Fibroblast of lung (primary cell): ENCODE data around the gene DHDH. TPM values are rescaled to one million over a fixed set of nuclear protein-coding genes. Genes with fewer than 3 reads are reported as not detected.
A peak's percentile ranks its signal among the peaks of the same experiment; 100 is the strongest.

Source experiments
- DNase-seq, 2 donors: peaks; one replicate each; pipeline versions ENCODE4 v3.0.0 to v3.0.0-alpha.2; 2010; ENCODE audit warnings: low read depth in 2 of 2
- H2AFZ ChIP-seq: 2 replicates; pipeline ENCODE4 v1.5.1; 2012; ENCODE audit warnings: low read length, control low read depth, inconsistent platforms
- H3K27ac ChIP-seq: 2 replicates; pipeline ENCODE4 v1.5.1; 2011; ENCODE audit warnings: low read length, control low read depth; ENCODE audit not compliant: insufficient read depth
- H3K27me3 ChIP-seq: 2 replicates; pipeline ENCODE4 v1.5.1; 2011; ENCODE audit warnings: mild to moderate bottlenecking, low read length; ENCODE audit not compliant: control insufficient read depth, insufficient read depth
- H3K36me3 ChIP-seq: 2 replicates; pipeline ENCODE4 v1.5.1; 2011; ENCODE audit warnings: low read length; ENCODE audit not compliant: control insufficient read depth, insufficient read depth
- H3K4me1 ChIP-seq: 2 replicates; pipeline ENCODE4 v1.5.1; 2011; ENCODE audit warnings: low read length; ENCODE audit not compliant: control insufficient read depth, insufficient read depth; ENCODE audit errors: extremely low read depth
- H3K4me2 ChIP-seq: 2 replicates; pipeline ENCODE4 v1.5.1; 2011; ENCODE audit warnings: low read length, control low read depth; ENCODE audit not compliant: insufficient read depth; ENCODE audit errors: extremely low read depth
- H3K4me3 ChIP-seq, 4 experiments: fragments of 200-600 bp in 1 of 4; sonication (generic) in 1 of 4; replicated peaks in 1 of 4; 2 replicates each; pipeline ENCODE4 v1.5.1; 2011 to 2016; ENCODE audit warnings: low read length in 4 of 4, low read depth in 3 of 4, mild to moderate bottlenecking in 3 of 4, control low read depth in 2 of 4, inconsistent platforms in 1 of 4, mixed read lengths in 1 of 4; ENCODE audit not compliant: insufficient read depth in 1 of 4; ENCODE audit errors: control extremely low read depth in 1 of 4
- H3K79me2 ChIP-seq: 2 replicates; pipeline ENCODE4 v1.5.1; 2012; ENCODE audit warnings: mild to moderate bottlenecking, low read length, inconsistent platforms; ENCODE audit not compliant: control insufficient read depth, insufficient read depth
- H3K9ac ChIP-seq: 2 replicates; pipeline ENCODE4 v1.5.1; 2011; ENCODE audit warnings: mild to moderate bottlenecking, low read length, control low read depth; ENCODE audit not compliant: insufficient read depth
- H3K9me3 ChIP-seq: 2 replicates; pipeline ENCODE4 v1.5.1; 2012; ENCODE audit warnings: low read depth, low read length; ENCODE audit not compliant: control insufficient read depth, insufficient read depth
- H4K20me1 ChIP-seq: 2 replicates; pipeline ENCODE4 v1.5.1; 2011; ENCODE audit warnings: low read length; ENCODE audit not compliant: control insufficient read depth, insufficient read depth; ENCODE audit errors: extremely low read depth
- CTCF ChIP-seq, 2 donors: IDR thresholded peaks in 1 of 2; conservative IDR thresholded peaks in 1 of 2; 1 replicate in 1 of 2; 2 replicates in 1 of 2; pipeline ENCODE4 v1.5.1; 2011 to 2012; ENCODE audit warnings: low read length in 2 of 2, control low read depth in 1 of 2, inconsistent platforms in 1 of 2, low read depth in 1 of 2, mild to moderate bottlenecking in 1 of 2
- EZH2 ChIP-seq: IDR thresholded peaks from 2 replicates; pipeline ENCODE4 v1.5.1; 2012; ENCODE audit warnings: low read length, control low read depth, mild to moderate bottlenecking; ENCODE audit errors: missing control alignments
- polyA plus RNA-seq, 2 donors: library from polyadenylated mRNA; depleted of rRNA in 1 of 2; stranded (reverse) in 1 of 2; unstranded in 1 of 2; fragments of >200 nt; gene quantifications; 2 replicates each; pipeline ENCODE4 v1.2.1, GENCODE V29; 2011 to 2012; ENCODE audit warnings: missing spikeins in 1 of 2
- total RNA-seq: library from RNA; depleted of rRNA; stranded (reverse); fragments of >200 nt; gene quantifications from 2 replicates; pipeline ENCODE4 v1.2.1, GENCODE V29; 2014

The DHDH gene
- total and polyA plus RNA-seq, 2 donors (not counting 1 experiment from before 2014, with no cell fraction given): 0.08 to 0.17 TPM

GRCh38 chr19:48966541-48967345 is 33.2 kb downstream of the DHDH start:
- H2AFZ ChIP-seq: no peak overlapping the region
- no peaks in the 10 kb centered on the region for H3K27me3 ChIP-seq
- TF ChIP-seq CTCF (conservative IDR thresholded peaks at IDR 0.05 in 1 of 2, IDR thresholded peaks at IDR 0.05 in 1 of 2; ENCODE audit: low read depth in 1 of 2, low read length in 2 of 2): no peak
- TF ChIP-seq EZH2: no peak
- H4K20me1 ChIP-seq: peaks cover 6% of the 10 kb centered on the region
- no peaks in the 10 kb centered on the region for H3K9me3 ChIP-seq
- peak overlapping the region; percentile 85 for H3K4me2 ChIP-seq
- DNase-seq: no peak
- peaks cover 19% of the 10 kb centered on the region for H3K4me1 ChIP-seq
- peaks cover 19% of the 10 kb centered on the region for H3K79me2 ChIP-seq
- peaks cover 22% of the 10 kb centered on the region for H3K36me3 ChIP-seq
- H3K27ac ChIP-seq: peak overlapping the region; percentile 23
- peak overlapping the region; percentile 34 for H3K9ac ChIP-seq
- H3K4me3 ChIP-seq: peak overlapping the region; percentile 39 to 99 (median 79)

- peaks cover 15% of the 10 kb centered on the region for H3K4me1 ChIP-seq
- H3K79me2 ChIP-seq: peaks cover 19% of the 10 kb centered on the region
- TF ChIP-seq EZH2 (no peak), CTCF (conservative IDR thresholded peaks at IDR 0.05 in 1 of 2, IDR thresholded peaks at IDR 0.05 in 1 of 2; ENCODE audit: low read depth in 1 of 2, low read length in 2 of 2) (no peak)
- no peak overlapping the region for H2AFZ ChIP-seq
- H3K4me2 ChIP-seq: peak overlapping the region; percentile 9
- H3K36me3 ChIP-seq: peaks cover 20% of the 10 kb centered on the region
- DNase-seq: peak; percentile 49 to 78
- H3K9ac ChIP-seq: no peak overlapping the region
- peak overlapping the region in 2 of 4 experiments; percentile 94 to 99 for H3K4me3 ChIP-seq
- H3K27me3 ChIP-seq: no peaks in the 10 kb centered on the region
- H4K20me1 ChIP-seq: peaks cover 6% of the 10 kb centered on the region
- H3K9me3 ChIP-seq: no peaks in the 10 kb centered on the region
- no peak overlapping the region for H3K27ac ChIP-seq
Measured at GRCh38 chr19:48967346-48968178, 34.1 kb downstream of the DHDH start.

GRCh38 chr19:48968179-48968661 is 34.7 kb downstream of the DHDH start:
- no peak overlapping the region for H2AFZ ChIP-seq
- TF ChIP-seq EZH2 (no peak), CTCF (conservative IDR thresholded peaks at IDR 0.05 in 1 of 2, IDR thresholded peaks at IDR 0.05 in 1 of 2; ENCODE audit: low read depth in 1 of 2, low read length in 2 of 2) (no peak)

More at GRCh38 chr19:48968179-48968661, 34.7 kb downstream of the DHDH start:
- Histone ChIP-seq H3K9me3 (no peaks in the 10 kb centered on the region), H4K20me1 (peaks cover 6% of the 10 kb centered on the region), H3K79me2 (peaks cover 19% of the 10 kb centered on the region), H3K9ac (no peak overlapping the region), H3K4me1 (peaks cover 14% of the 10 kb centered on the region), H3K36me3 (peaks cover 20% of the 10 kb centered on the region), H3K4me2 (no peak overlapping the region), H3K27ac (no peak overlapping the region), H3K4me3 (peak overlapping the region in 1 of 4 experiments; percentile 94), H3K27me3 (no peaks in the 10 kb centered on the region)
- peak in 1 of 2 donors; percentile 53 for DNase-seq
